K562 (cell line): ENCODE data around the gene AHI1. TPM values are rescaled to one million over a fixed set of nuclear protein-coding genes. Genes with fewer than 3 reads are reported as not detected.

Experiments
- CREB3L1 ChIP-seq: fragments of 450-650 bp; IDR thresholded peaks from 2 replicates; pipeline ENCODE4 v1.6.1; 2014; ENCODE audit warnings: low read depth, mild to moderate bottlenecking, moderate library complexity, borderline replicate concordance
- EHMT2 ChIP-seq: fragments of 450-650 bp; IDR thresholded peaks from 2 replicates; pipeline ENCODE4 v1.6.1; 2018; ENCODE audit warnings: antibody characterized with exemption
- EWSR1 ChIP-seq: fragments of 450-650 bp; IDR thresholded peaks from 2 replicates; pipeline ENCODE4 v1.6.1; 2018; ENCODE audit warnings: borderline replicate concordance, mild to moderate bottlenecking, low read depth, moderate library complexity; ENCODE audit not compliant: partially characterized antibody
- GABPB1 ChIP-seq: sonication (generic); formaldehyde crosslinking; IDR thresholded peaks from 2 replicates; pipeline ENCODE4 v1.8.0; 2022; ENCODE audit warnings: mild to moderate bottlenecking, missing genetic modification reagents
- ILK ChIP-seq: fragments of 450-650 bp; IDR thresholded peaks from 2 replicates; pipeline ENCODE4 v1.6.1; 2016; ENCODE audit warnings: missing genetic modification characterization, low read depth, mild to moderate bottlenecking, missing compliant biosample characterization, moderate library complexity, borderline replicate concordance
- PML ChIP-seq: IDR thresholded peaks from 2 replicates; pipeline ENCODE4 v1.6.1; 2012; ENCODE audit warnings: low read length, inconsistent platforms
- RAD51 ChIP-seq: fragments of 450-650 bp; IDR thresholded peaks from 2 replicates; pipeline ENCODE4 v1.7.1; 2016; ENCODE audit warnings: low read depth, mild to moderate bottlenecking, borderline replicate concordance
- RBFOX2 ChIP-seq: fragments of 200-400 bp; formaldehyde crosslinking; IDR thresholded peaks from 2 replicates; pipeline ENCODE4 v1.6.1; 2017; ENCODE audit warnings: low read depth, mild to moderate bottlenecking, low read length, moderate library complexity
- SIX5 ChIP-seq, 2 experiments: IDR thresholded peaks; 2 replicates each; pipeline ENCODE4 v1.6.1; 2011; ENCODE audit warnings: low read length in 2 of 2, borderline replicate concordance in 1 of 2, low read depth in 1 of 2, mild to moderate bottlenecking in 1 of 2, moderate library complexity in 1 of 2; ENCODE audit not compliant: insufficient read depth in 1 of 2
- SLC30A9 ChIP-seq: fragments of 250-450 bp; sonication (Bioruptor Pico); IDR thresholded peaks from 2 replicates; pipeline ENCODE4 v1.8.0; 2022; ENCODE audit warnings: mild to moderate bottlenecking, moderate library complexity
- TARDBP ChIP-seq: fragments of 450-650 bp; IDR thresholded peaks from 2 replicates; pipeline ENCODE4 v1.6.1; 2016
- TEAD4 ChIP-seq, 2 experiments: sonication (generic) in 1 of 2; formaldehyde crosslinking in 1 of 2; IDR thresholded peaks; 2 replicates each; pipeline versions ENCODE4 v1.6.1 to v1.8.0; 2012 to 2022; ENCODE audit warnings: borderline replicate concordance in 1 of 2, inconsistent platforms in 1 of 2, low read length in 1 of 2, mild to moderate bottlenecking in 1 of 2, missing genetic modification reagents in 1 of 2
- ZNF217 ChIP-seq: sonication (generic); formaldehyde crosslinking; IDR thresholded peaks from 2 replicates; pipeline ENCODE4 v1.8.0; 2022; ENCODE audit warnings: mild to moderate bottlenecking, missing genetic modification reagents
- ZNF263 ChIP-seq: sonication (generic); formaldehyde crosslinking; IDR thresholded peaks from 2 replicates; pipeline ENCODE4 v1.8.0; 2022; ENCODE audit warnings: mild to moderate bottlenecking, missing genetic modification reagents, borderline replicate concordance
- ZNF277 ChIP-seq: fragments of 250-450 bp; sonication (Bioruptor Pico); IDR thresholded peaks from 2 replicates; pipeline ENCODE4 v1.8.0; 2022; ENCODE audit warnings: inconsistent platforms, mild to moderate bottlenecking, moderate library complexity, borderline replicate concordance
- ZNF282 ChIP-seq: sonication (generic); formaldehyde crosslinking; IDR thresholded peaks from 2 replicates; pipeline ENCODE4 v1.8.1; 2023; ENCODE audit warnings: missing genetic modification reagents
- ZNF384 ChIP-seq: IDR thresholded peaks from 2 replicates; pipeline ENCODE4 v1.6.1; 2012; ENCODE audit warnings: low read depth, low read length, improper control_type of control experiment
- ZNF431 ChIP-seq: sonication (generic); formaldehyde crosslinking; IDR thresholded peaks from 2 replicates; pipeline ENCODE4 v1.8.0; 2022; ENCODE audit warnings: mild to moderate bottlenecking, missing genetic modification reagents
- ZNF75A ChIP-seq: fragments of 450-650 bp; formaldehyde crosslinking; IDR thresholded peaks from 2 replicates; pipeline ENCODE4 v1.4.0; 2020; ENCODE audit warnings: mild to moderate bottlenecking
- polyA plus RNA-seq, 8 experiments: library from polyadenylated mRNA; depleted of rRNA in 4 of 8; stranded (reverse) in 5 of 8; unstranded in 3 of 8; fragments of >200 nt; fragmentation: Nextera tagmentation in 2 of 8; fragmentation: Illumina TruSeq in 1 of 8; extraction: Ambion mirVana in 2 of 8; extraction: Trizol in 1 of 8; gene quantifications; 2 replicates each; pipeline versions ENCODE4 v1.2.1 to v1.2.3, GENCODE V29; 2011 to 2014; ENCODE audit warnings: inconsistent platforms in 1 of 8, missing spikeins in 1 of 8
- total RNA-seq, 7 experiments: library from RNA; depleted of rRNA in 6 of 7; stranded (reverse); fragments of >200 nt in 6 of 7; fragmentation: Illumina TruSeq in 2 of 7; extraction: Trizol in 2 of 7; gene quantifications; 2 replicates each; pipeline versions ENCODE4 v1.2.1 to v1.2.3, GENCODE V29; 2011 to 2021; ENCODE audit warnings: low replicate concordance in 1 of 7
- TF ChIP-seq, protein P1 (sequence below): fragments of 250-450 bp; sonication (Bioruptor Pico); IDR thresholded peaks from 2 replicates; pipeline ENCODE4 v1.4.0; 2020; ENCODE audit warnings: borderline replicate concordance
- TF ChIP-seq, protein P2 (sequence below): fragments of 250-450 bp; sonication (Bioruptor Pico); IDR thresholded peaks from 2 replicates; pipeline ENCODE4 v1.8.0; 2022; ENCODE audit warnings: moderate library complexity, mild to moderate bottlenecking, inconsistent platforms
- TF ChIP-seq, protein P3 (sequence below): fragments of 250-450 bp; sonication (Bioruptor Pico); IDR thresholded peaks from 2 replicates; pipeline ENCODE4 v1.5.0; 2021

The AHI1 gene
- total and polyA plus RNA-seq, 9 of the 15 experiments (the other 6 are each of a cell fraction or from before 2014, with no cell fraction given), result 24.7 to 54.9 (median 32.2) TPM

DNA sequence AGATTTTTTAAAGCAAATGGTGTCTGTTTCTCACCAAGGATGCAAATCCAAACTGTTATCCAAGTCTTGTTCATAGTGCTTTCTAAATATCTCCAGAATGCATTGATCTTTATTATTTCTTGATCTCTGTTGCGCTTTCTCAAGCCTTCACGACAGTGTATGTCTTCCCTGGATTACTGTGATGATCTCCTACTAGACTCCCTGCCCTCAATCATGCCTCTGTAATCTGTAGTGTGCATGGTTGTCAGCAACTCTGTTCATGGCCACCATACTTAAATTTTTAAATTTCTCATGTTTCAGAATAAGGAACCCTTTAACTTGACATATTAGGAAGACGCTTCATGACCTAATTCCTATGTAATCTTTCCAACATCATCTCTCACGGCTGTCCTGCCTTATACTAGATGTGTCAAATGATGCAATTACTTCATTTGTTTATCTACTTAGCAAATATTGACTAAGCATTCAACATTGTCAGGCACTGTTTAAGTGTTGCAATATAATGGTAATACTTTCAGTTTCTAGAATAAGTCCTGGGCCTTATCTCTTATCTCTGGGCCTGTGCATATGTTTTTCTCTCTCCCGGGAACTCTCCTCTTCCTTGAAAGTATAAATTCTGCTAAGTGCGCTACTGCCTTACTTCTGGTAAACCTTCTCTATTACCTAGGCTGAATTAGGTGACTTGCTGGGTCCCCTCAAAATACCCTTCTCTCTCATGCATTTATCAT is 25.6 kb upstream of the AHI1 start (continued):
- no peak for TF ChIP-seq ZNF282 (CRISPR knock-in tag)
- no peak for TF ChIP-seq ZNF263 (CRISPR knock-in tag)
- TF ChIP-seq ILK (tag), result no peak
- TF ChIP-seq RBFOX2, result no peak
- 0 out of 2 replicates have a peak, but pooled peaks have one; percentile 60 for TF ChIP-seq ZNF75A (CRISPR knock-in tag)
- TF ChIP-seq, protein P1, sequence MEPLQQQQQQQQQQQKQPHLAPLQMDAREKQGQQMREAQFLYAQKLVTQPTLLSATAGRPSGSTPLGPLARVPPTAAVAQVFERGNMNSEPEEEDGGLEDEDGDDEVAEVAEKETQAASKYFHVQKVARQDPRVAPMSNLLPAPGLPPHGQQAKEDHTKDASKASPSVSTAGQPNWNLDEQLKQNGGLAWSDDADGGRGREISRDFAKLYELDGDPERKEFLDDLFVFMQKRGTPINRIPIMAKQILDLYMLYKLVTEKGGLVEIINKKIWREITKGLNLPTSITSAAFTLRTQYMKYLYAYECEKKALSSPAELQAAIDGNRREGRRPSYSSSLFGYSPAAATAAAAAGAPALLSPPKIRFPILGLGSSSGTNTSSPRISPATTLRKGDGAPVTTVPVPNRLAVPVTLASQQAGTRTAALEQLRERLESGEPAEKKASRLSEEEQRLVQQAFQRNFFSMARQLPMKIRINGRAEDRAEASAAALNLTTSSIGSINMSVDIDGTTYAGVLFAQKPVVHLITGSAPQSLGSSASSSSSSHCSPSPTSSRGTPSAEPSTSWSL (CRISPR knock-in tag), result no peak
- TF ChIP-seq TARDBP, result no peak
- TF ChIP-seq RAD51, result no peak
- no peak for TF ChIP-seq GABPB1 (CRISPR knock-in tag)
- TF ChIP-seq ZNF384, result no peak
- no peak for TF ChIP-seq ZNF277 (CRISPR knock-in tag)
- no peak for TF ChIP-seq ZNF217
- no peak for TF ChIP-seq ZNF431
- TF ChIP-seq SIX5 (IDR thresholded peaks at IDR 0.05; ENCODE audit: borderline replicate concordance in 1 of 2, insufficient read depth in 1 of 2, low read depth in 1 of 2, low read length in 2 of 2), result no peak
- TF ChIP-seq EHMT2, result no peak
- TF ChIP-seq, protein P2, sequence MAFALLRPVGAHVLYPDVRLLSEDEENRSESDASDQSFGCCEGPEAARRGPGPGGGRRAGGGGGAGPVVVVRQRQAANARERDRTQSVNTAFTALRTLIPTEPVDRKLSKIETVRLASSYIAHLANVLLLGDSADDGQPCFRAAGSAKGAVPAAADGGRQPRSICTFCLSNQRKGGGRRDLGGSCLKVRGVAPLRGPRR (CRISPR knock-in tag), result no peak
- TF ChIP-seq SLC30A9 (CRISPR knock-in tag), result no peak
- no peak for TF ChIP-seq CREB3L1
- peak; percentile 64; the same call in 1 of the 2 replicates for TF ChIP-seq TEAD4 (IDR thresholded peaks at IDR 0.05; ENCODE audit: low read length)
- no peak for TF ChIP-seq TEAD4 (CRISPR knock-in tag; IDR thresholded peaks at IDR 0.05; ENCODE audit: borderline replicate concordance)
- TF ChIP-seq, protein P3, sequence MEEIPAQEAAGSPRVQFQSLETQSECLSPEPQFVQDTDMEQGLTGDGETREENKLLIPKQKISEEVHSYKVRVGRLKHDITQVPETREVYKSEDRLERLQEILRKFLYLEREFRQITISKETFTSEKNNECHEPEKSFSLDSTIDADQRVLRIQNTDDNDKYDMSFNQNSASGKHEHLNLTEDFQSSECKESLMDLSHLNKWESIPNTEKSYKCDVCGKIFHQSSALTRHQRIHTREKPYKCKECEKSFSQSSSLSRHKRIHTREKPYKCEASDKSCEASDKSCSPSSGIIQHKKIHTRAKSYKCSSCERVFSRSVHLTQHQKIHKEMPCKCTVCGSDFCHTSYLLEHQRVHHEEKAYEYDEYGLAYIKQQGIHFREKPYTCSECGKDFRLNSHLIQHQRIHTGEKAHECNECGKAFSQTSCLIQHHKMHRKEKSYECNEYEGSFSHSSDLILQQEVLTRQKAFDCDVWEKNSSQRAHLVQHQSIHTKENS (CRISPR knock-in tag), result no peak
- TF ChIP-seq EWSR1, result no peak
- TF ChIP-seq PML, result no peak; the same call in 1 of the 2 replicates
